ENCODE data around the gene CDK5RAP3. TPM values are rescaled to one million over a fixed set of nuclear protein-coding genes. Genes with fewer than 3 reads are reported as not detected.

CDK5RAP3 gene
- total RNA-seq, 1 experiment from 2014 or later = 213 TPM

GRCh38 chr17:48028736-48029135 is 57.8 kb downstream of the CDK5RAP3 start:
- H3K4me3 ChIP-seq (ENCODE audit: low read length) = no peak overlapping the region
- H3K27me3 ChIP-seq (ENCODE audit: low read length) = no peaks in the 10 kb centered on the region
- no peaks in the 10 kb centered on the region for H3K79me2 ChIP-seq (ENCODE audit: low read length)
- H3K4me2 ChIP-seq (ENCODE audit: low read depth, low read length, poor library complexity, severe bottlenecking) = no peak overlapping the region
- no peak overlapping the region for H3K9ac ChIP-seq (ENCODE audit: low read length)
- no peak overlapping the region for H3K27ac ChIP-seq (ENCODE audit: low read length)
- no peaks in the 10 kb centered on the region for H3K9me2 ChIP-seq (replicated peaks; ENCODE audit: insufficient read depth, low read length)
- no peaks in the 10 kb centered on the region for H4K20me1 ChIP-seq (ENCODE audit: insufficient read depth, low read depth, low read length)
- H3K9me3 ChIP-seq (ENCODE audit: low read length) = no peaks in the 10 kb centered on the region
- peaks cover 23% of the 10 kb centered on the region for H3K4me1 ChIP-seq (ENCODE audit: low read length)
- H2AFZ ChIP-seq (ENCODE audit: low read length) = no peak overlapping the region
- no peaks in the 10 kb centered on the region for H3K36me3 ChIP-seq (ENCODE audit: insufficient read depth, low read length)
- DNase-seq = no peak

DNA sequence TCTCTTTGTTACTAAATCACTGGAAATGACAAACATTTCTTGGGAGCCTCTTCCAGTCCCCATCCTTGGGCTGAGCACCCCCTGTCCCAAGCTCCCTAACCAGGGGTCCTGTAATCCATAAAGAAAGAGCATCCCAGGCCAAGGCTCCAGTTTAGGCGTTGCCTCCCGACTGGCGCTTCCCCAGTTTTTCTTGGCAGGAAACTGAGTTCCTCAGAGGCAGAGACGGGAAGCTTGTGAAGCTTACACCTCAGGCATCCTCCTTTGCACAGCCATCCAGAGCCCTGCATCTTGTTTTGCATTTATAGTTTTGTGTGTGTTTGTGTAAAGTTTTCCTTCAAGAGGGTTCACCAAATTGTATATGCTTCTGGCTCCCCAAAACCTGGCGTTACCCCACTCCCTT is 59.6 kb downstream of the CDK5RAP3 start:
- H3K79me2 ChIP-seq (ENCODE audit: low read length) = no peaks in the 10 kb centered on the region

More for the DNA sequence above, 59.6 kb downstream of the CDK5RAP3 start:
- Histone ChIP-seq H3K4me2 (ENCODE audit: low read depth, low read length, poor library complexity, severe bottlenecking) (no peak overlapping the region), H4K20me1 (ENCODE audit: insufficient read depth, low read depth, low read length) (no peaks in the 10 kb centered on the region), H3K9ac (ENCODE audit: low read length) (no peak overlapping the region), H3K4me3 (ENCODE audit: low read length) (no peak overlapping the region), H3K9me3 (ENCODE audit: low read length) (no peaks in the 10 kb centered on the region), H3K27me3 (ENCODE audit: low read length) (no peaks in the 10 kb centered on the region), H3K36me3 (ENCODE audit: insufficient read depth, low read length) (no peaks in the 10 kb centered on the region), H3K27ac (ENCODE audit: low read length) (no peak overlapping the region), H3K4me1 (ENCODE audit: low read length) (peaks cover 8% of the 10 kb centered on the region), H3K9me2 (replicated peaks; ENCODE audit: insufficient read depth, low read length) (no peaks in the 10 kb centered on the region), H2AFZ (ENCODE audit: low read length) (no peak overlapping the region)
- DNase-seq = no peak

Other genes starting within 250 kb of the CDK5RAP3 start
- not detected in 2 replicates for gene TBX21, start 237.9 kb upstream of the CDK5RAP3 start, total RNA-seq (2014; rRNA removed; shearing (Covaris generic); ENCODE audit: low replicate concordance)
- 11.1 and 21.9 TPM in 2 replicates for gene OSBPL7, start 149.3 kb upstream of the CDK5RAP3 start, total RNA-seq (2014; rRNA removed; shearing (Covaris generic); ENCODE audit: low replicate concordance)
- 38.2 and 50.3 TPM in 2 replicates for gene MRPL10, start 139.6 kb upstream of the CDK5RAP3 start, total RNA-seq (2014; rRNA removed; shearing (Covaris generic); ENCODE audit: low replicate concordance)
- gene LRRC46, start 139.4 kb upstream of the CDK5RAP3 start, total RNA-seq (2014; rRNA removed; shearing (Covaris generic); ENCODE audit: low replicate concordance) = 2.8 TPM in 1 of 2 replicates, not detected in the other
- gene SCRN2, start 129.8 kb upstream of the CDK5RAP3 start, total RNA-seq (2014; rRNA removed; shearing (Covaris generic); ENCODE audit: low replicate concordance) = 37.7 and 63.5 TPM in 2 replicates
- gene SP6, start 120.0 kb upstream of the CDK5RAP3 start, total RNA-seq (2014; rRNA removed; shearing (Covaris generic); ENCODE audit: low replicate concordance) = 0.04 TPM in 1 of 2 replicates, not detected in the other
- 3.6 and 4.4 TPM in 2 replicates for gene SP2, start 74.9 kb upstream of the CDK5RAP3 start, total RNA-seq (2014; rRNA removed; shearing (Covaris generic); ENCODE audit: low replicate concordance)
- gene PNPO, start 29.5 kb upstream of the CDK5RAP3 start, total RNA-seq (2014; rRNA removed; shearing (Covaris generic); ENCODE audit: low replicate concordance) = 26.8 and 32.0 TPM in 2 replicates
- gene PRR15L, start 13.2 kb upstream of the CDK5RAP3 start, total RNA-seq (2014; rRNA removed; shearing (Covaris generic); ENCODE audit: low replicate concordance) = 0.97 and 2.7 TPM in 2 replicates
- gene COPZ2, start 66.7 kb downstream of the CDK5RAP3 start, total RNA-seq (2014; rRNA removed; shearing (Covaris generic); ENCODE audit: low replicate concordance) = not detected in 2 replicates
- gene NFE2L1, start 77.2 kb downstream of the CDK5RAP3 start, total RNA-seq (2014; rRNA removed; shearing (Covaris generic); ENCODE audit: low replicate concordance) = 48.7 and 52.7 TPM in 2 replicates
- 32.5 TPM in 2 replicates for gene CBX1, start 130.4 kb downstream of the CDK5RAP3 start, total RNA-seq (2014; rRNA removed; shearing (Covaris generic); ENCODE audit: low replicate concordance)
- 14.6 and 16.4 TPM in 2 replicates for gene SNX11, start 136.7 kb downstream of the CDK5RAP3 start, total RNA-seq (2014; rRNA removed; shearing (Covaris generic); ENCODE audit: low replicate concordance)

Data from Karpas-422 (cell line).